Stimulated activated CD4-positive, alpha-beta T cell treated with anti-CD3 and anti-CD28 coated beads, Interleukin-12 subunit alpha, Interleukin-12 subunit beta, amount 100 ng/mL, for 4 hours (primary cell): ENCODE measurements around the gene RASD1.

Experiments
- DNase-seq: peaks from one replicate; pipeline ENCODE4 v3.0.0-alpha.2; 2020

Gene RASD1, protein sequence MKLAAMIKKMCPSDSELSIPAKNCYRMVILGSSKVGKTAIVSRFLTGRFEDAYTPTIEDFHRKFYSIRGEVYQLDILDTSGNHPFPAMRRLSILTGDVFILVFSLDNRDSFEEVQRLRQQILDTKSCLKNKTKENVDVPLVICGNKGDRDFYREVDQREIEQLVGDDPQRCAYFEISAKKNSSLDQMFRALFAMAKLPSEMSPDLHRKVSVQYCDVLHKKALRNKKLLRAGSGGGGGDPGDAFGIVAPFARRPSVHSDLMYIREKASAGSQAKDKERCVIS

DNA sequence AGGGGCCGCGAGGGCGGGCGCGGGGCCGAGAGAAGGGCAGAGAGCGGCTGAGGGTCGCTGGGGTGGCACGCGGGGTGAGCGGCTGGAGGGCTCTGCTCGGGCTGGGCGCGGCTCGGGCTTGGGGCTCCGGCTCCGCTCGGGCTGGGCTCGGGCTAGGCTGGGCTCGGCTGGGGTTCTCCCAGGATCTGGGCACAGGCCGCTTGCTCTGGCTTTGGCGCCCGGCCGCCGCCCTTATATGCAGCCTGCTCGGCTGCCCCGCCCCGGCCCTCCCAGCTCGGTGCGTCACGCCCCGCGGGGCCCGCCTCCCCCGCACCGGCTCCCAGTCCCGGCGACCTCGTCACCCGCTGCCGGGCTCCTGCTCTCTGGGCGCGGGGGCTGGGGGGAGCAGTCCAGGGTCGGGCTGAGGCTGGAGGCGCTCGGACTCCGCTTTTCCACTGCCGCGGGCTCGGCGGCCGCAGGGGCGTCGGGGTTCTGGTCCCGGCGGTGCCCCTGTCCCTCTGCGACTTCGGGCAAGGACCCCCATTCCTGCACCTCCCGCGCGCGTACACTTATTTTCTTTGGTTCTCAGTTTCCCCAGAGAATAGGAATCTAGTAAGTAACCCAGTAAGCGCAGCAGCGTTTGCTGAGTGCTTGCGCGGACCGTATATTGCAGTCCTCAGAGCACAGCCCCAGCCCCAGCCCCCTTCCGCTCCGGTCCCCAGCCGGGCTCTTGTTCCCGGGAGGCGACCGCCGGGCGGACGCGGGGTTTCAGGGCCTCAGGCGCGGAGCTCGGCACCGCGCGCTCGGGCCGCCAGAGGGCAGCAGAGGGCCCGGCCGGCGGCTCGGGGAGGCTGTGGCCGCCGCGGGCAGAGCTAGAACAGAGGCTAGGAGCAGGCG lies at the start of gene RASD1:
TSS of gene RASD1 (minus strand) at position 207 of the 876 bp plus-strand sequence. CDS start 214 bp downstream, outside the sequence.
- peak; percentile 77 for DNase-seq

DNA sequence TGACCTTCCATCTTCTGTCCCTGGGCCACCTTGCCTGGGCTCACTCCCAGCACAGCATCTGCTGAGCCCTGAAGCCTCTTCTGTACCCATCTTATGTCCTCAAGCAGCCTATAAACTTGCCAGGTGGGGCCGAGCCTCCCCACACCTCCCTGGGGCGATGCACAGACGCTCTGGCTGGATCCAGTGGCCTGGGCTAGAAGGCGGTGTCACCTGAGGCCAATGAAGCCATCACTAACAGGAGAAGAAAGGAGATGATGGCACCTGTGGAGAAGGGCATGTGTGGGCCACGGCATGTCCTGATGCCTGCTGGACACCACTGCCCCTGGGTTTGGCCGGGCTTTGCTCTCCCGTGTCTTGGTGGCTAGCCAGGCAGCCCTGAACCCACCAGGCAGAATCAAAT lies 49.8 kb upstream of the RASD1 start:
- DNase-seq, result no peak

DNA sequence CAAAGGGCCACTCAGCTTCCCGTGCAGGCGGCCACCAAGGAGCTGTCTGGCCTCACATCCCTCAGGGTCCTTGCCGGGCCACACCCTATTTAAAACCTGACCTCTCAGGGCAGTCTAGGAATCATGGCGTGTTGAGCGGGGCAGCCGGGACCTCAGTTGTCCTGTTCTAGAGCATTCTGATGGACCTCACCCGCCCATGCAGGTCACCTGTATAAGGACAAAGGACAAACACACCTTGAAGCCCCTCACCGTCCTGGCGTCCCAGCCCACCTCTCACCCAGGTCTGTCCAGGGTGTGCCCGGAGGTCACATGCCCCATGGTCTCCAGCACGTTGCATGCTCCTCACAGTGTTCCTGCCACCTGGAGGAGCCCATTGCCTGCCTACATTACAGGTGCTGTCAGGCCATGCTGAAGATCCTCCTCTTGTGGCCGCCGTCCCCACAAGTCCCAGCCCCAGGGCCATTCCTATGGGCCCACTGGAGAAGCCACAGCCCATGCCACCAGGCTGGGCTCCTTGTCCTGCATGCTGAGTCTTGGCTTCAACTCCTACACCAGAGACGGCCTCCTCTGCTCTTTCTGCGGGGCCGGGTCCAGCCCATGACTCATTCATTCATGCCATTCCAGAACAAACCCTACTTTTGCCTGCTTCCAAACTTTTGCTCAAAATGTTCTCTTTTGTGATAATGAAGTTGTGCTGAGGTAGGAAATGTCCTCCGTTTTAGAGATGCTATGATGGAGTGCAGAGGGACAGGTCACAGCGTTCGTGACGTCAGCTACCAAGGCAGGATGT lies 49.0 kb upstream of the RASD1 start:
- DNase-seq, result no peak

DNA sequence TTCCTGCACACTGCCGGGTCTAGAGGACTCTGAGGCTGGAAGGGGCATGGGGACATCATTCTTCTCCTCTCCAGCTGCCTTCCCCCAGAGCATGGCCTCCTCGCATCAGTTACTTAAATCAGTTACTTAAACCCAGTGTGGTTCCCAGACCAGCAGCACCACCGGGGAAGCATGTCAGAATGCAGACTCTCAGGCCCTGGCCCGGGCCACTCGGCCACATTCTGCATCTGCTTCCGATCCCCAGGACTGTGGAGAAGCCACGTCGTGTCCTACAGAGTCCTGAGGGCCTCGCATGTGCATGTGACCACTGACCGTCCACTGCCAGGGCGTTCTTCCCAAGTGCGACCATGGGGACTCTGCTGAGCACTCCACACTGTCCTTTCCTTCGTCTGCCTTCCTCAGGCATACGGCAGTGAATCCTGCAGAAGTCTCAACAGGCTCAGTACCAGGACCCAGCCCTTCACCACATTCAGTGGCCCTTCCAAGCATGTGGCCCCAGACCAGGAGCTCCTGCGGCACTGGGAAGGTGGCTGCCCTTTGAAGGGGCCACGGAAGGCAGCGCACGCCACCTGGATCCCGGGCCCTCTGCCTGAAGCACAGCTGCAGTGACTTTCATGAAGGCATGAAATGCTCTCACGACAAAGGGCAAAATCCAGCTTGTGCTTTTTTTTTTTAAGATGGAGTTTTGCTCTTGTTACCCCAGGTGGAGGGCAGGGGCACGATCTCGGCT lies 46.9 kb upstream of the RASD1 start:
- DNase-seq, result no peak

DNA sequence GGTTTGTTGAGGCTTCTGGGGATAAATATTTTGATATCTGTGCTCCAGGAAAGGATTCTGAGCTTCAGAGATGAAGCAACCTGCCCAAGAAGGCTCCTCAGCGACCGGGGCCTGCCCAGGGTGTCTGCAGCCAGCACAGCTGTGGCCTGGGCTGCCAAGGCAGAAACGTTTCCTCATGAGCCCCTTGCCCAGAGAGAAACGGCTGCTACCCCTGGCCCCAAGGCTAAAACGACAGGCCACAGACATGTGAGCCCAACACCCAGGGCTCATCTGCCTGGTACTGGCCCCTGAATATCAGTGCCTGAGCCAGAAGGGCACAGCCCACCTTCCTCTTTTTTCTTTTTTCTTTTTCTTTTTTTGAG lies 45.4 kb upstream of the RASD1 start:
- no peak for DNase-seq

DNA sequence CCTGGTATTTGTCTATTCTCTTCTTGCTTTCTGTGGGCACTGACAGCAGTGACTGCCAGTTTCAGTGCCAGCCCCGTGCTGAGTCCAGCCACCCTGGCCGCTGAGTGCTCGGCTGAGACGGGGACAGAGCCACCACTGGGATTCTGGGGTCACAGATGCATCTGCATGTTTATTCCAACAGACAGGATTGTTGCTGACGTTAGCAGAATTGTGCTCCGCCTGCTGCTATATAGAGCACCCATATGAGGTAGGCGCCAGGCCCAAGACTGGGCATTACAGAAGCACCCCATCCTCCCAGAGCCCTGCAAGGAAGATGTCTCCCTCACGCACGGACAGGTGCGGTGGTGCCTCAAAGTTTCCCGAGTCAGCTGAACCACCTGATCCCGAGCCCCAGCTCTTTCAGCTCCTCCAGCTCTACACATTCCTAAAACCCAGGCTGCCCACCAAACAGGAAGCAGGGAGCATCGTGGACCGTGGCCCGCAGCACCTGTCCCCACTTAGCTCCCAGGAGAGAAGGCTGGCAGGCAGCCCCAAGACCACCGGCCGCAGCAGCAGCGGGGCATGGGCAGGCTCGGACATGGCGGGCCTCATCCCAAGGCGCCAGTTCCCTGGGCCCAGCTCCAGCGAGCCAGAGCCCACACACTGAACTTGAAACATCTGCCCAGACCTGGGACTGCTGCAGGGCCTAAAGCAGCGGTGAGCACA lies 44.9 kb upstream of the RASD1 start:
- no peak for DNase-seq

DNA sequence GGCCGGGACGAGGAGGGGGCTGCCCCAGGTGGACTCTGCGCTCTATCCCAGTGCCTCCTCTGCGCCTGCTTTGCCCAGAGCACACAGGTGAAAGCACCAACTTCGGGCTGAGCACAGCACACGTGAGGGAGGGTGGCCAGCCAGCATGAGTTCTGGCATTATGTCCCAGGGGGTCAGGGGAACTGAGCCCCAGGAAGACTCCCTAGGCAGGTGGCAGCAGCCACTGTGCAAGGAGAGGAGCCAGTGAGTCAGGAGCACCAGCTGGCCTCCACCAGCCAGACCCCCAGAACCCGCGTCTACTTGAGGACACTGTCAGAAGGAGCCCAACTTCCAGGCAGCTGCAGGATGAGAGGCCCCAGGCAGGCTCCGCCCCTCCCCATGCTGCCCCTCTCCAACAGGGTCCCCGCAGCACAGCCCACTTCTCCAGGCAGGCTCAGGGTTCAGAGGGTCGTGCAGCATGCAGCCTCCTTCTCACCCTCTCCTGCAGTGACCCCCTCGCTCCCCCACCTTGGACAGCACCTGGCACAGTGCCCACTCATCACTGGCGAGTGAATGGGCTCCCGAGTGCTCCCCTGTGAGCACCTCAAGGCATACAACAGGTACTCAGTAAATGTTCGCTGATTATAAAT lies 44.2 kb upstream of the RASD1 start:
- DNase-seq, result no peak

DNA sequence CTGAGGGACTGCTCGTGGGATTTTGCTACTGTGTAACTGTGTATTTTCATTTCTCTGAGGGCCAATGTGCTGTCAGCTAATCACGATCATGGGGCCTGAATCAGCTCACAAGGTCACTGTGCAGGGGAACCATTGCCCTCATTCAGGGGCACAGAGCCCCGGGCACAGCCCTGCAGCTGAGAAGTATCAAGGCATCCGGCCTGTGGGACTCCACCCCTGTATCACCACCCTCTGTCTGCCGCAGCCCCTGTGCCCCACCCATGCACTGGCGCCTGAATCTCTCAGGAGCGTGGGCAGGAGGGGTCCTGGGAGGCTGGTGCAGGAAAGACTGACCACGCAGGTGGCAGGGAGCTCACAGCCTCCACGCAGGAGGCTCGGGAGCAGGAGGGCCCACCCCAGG lies 43.4 kb upstream of the RASD1 start:
- no peak for DNase-seq

DNA sequence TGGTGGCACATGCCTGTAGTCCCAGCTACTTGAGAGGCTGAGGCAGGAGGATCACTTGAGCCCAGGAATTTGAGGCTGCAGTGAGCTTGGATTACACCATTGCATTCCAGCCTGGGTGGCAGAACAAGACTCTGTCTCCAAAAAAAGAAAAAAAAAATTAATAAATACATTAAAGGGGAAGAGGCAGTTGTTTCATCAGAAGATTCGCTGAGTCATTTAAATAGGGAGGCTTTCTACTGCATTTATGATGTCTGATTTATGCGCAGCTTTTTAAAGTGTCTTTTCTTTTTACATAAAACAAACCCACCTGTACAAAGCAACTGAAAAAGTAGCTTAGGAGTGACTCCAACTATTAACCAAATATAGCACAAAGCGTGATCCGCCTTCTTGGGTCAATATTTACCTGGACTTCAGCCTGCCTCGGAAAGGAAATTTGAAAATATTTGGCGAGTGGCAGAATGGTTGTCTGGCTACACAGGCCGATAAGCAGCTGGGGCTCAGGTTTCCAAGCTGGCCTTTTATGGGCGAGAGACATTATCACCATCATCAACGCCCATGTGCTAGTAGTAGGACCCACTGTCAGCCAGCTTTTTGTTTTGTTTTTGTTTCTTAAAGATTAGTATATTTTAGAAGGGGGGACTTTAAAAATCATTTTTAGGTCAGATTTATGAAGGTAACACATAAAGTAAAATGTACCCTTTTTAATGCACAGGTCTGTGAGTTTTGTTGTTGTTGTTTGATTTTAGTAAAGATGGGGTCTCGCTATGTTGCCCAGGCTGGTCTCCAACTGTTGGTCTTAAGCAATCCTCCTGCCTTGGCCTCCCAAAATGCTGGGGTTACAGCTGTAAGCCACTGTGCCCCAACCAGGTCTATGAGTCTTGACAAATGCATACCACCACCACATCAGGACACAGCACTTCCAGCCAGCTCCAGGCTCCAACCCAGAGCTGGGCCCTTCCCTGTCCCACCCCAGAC lies 42.5 kb upstream of the RASD1 start:
- DNase-seq, result no peak

DNA sequence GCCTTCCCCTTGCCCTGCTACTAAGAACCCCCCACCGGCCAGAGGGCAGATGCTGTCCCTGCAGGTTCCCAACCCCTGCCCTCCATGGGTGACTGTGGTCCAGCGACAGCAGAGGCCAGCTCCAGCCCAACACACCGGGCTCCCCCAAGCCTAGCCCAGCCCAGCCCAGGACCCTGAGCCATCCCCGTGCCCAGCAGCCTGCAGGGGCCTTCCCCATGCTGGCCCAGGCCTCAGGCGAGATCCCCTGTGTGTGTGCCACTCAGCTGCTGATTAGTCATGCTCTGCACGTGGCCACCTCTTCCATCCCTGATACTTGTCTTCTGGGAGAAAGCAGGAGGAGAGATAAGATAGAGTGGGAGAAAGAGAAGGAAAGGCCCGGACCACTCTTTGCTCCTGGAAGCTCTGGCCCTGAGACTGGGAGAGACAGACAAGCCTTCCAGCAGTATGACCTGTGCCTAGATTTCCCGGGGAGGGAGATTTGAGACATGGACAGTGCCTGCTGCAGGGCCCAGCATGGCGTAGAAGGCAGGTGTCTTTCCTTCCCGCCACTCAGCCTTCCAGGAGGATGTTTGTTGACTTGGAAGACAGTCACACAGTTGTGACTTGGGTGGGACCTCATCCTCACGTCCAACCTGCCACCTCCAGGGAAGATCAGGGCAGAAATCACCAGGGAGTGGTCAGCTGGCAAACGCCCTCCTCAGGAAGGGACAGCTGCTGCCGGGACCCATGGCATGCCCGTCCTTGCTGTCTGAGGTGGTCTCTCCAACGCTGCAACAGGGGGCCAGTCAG lies 41.3 kb upstream of the RASD1 start:
- DNase-seq, result no peak

DNA sequence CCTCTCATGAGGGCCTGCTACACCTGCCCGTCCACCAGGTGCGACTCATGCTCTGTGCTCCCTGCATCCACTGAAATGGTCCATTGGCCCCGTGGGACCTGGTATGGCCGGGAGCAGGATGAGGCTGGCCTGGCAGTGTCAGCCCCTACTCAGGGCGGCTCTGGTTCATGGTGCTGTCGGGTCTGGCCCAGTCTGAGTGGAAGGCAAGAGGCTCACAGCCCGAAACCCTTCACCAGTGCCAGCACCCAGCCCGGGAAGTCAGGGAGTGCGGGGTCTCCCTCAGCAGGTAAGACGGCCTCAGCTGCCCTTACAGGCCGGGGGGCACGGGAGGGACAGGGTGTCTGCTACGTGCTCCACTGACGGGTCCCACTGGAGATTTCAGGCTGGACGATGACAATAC lies 40.5 kb upstream of the RASD1 start:
- no peak for DNase-seq

DNA sequence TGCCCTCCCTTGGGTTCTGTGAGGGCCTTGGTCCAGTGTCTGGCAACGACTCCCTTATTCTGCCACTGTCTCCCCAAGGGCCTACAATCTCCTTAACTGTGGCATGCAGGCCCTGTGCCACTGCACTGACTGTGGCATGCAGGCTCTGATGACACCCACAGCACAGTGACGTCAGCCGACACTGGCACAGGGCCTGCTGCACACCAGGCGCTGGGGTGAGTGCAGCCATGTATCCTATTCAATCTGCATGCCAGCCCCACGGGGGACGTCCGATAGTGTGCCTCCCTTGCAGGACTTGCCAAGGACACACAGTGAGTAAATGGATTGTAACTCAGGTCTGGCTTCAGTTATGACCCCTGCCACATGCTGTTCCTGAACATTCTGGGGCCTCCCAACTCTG lies 39.8 kb upstream of the RASD1 start:
- DNase-seq, result no peak

DNA sequence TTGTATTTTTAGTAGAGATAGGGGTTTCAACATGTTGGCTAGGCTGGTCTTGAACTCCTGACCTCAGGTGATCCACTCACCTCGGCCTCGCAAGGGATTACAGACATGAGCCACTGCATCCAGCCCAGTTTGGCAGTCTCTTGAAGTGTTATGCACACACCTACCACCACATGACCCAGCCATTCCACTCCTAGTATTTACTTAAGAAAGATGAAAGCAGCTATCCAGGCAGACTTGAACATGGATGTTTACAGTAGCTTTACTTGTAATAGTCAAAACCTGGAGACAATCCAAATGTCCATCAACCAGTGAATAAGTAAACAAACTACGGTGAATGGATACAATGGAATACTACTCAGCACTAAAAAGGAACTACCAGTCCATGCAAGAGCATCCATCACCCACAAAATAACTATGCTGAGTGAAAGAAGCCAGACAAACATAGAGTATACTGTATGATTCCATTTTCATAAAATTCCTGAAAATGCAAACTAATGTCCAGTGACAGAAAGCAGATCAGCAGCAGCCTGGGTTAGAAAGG lies 37.8 kb upstream of the RASD1 start:
- DNase-seq, result no peak

DNA sequence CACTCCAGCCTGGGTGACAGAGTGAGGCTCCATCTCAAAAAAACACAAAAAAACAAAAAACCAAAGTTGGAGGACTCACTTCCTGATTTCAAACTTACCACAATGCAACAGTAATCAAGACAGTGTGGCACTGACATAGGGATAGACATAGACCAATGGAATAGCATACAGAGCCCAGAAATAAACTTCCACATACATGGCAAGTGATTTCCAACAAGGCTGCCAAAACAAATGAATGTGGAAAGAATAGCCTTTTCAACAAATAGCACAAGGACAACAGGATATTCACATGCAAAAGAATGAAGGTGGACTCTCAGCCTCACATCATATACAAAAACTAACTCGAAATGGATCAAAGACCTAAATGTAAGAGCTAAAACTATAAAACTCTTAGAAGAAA lies 36.8 kb upstream of the RASD1 start:
- DNase-seq, result no peak

DNA sequence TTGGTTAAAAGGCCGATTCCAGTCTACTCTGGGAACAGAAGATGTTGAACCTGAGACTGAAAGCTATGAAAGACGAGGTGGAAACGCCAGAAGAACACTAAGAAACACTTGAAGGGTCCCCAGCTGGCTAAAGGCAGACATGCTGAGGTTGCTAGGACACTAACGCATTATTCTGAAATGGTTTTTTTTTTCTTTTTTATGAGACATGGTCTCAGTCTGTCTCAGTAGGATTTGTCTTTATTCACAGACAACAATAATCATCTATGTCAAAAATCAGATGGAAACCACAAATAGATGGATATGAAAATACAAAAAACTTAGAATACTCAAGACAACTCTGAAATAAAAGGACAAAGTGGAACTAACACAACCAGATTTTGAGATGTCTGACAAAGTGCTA lies 35.0 kb upstream of the RASD1 start:
- no peak for DNase-seq

DNA sequence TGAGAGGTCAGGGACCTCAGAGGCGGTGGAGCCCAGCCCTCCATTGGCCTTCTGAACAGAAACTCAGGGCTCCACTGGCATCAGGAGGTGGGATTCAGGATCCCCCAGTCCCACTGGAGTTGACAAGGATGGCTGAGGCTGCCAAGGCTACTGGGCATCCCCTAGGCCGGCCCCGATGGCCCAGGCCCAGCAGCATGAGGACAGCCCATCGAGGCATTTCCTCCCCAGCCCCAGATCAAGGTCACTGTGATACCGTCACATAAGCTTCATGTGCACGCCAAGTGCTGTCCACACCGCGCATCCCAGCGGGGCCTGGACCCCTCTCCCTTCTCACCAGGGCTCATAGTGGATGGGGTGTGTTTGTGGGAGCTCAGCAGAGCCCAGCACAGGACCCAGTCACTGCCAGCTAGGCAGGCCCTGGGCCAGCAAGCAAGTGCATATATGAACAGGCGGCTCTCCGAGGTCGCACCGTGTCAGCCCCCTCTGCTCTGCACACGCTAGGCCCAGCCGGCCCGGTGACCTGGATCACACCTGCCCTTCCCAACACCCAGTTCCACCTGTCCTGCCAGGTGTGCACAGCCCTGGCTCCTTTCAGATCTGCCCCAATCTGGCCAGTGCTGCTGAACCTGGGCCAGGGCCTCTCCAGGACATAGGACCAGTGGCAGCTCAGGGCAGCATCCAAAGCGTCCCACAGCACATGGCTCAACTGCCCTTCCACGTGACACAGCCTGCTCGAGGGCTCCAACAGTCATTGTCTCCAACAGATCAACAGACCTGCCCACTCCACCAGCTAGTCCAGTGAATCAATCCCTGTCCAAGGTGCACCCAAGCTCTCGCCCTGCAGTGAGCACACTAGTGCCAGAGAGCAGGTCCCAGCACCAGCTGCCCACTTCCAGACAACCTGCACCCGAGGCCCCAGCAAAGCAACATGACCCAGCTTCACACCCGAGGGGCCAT lies 32.8 kb upstream of the RASD1 start:
- no peak for DNase-seq

DNA sequence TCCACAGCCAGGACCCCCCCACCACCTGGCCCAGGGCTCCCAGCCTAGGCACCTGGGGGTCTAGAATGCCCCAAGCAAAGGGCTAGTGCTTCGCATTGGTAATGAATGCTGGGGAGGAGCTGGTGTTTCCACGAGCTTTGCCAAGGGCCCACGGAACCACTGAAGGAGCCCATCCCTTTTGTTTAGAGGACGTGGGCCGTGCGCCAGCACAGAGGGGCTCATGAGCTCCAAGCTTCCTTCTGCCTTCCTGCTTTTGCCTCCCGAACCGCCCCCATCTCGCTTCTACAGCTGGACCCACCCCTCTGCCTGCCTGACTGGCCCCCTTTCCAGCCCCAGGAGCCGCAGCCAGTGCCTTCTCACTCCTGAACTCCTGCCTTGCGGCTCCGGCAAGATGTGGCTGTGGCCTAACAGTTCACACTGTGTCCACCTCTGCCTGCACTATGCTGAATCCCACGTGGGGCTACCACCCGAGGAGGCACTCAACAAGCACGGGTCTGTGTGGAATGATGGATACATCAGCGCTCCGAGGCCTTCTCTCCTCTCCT lies 31.8 kb upstream of the RASD1 start:
- no peak for DNase-seq

DNA sequence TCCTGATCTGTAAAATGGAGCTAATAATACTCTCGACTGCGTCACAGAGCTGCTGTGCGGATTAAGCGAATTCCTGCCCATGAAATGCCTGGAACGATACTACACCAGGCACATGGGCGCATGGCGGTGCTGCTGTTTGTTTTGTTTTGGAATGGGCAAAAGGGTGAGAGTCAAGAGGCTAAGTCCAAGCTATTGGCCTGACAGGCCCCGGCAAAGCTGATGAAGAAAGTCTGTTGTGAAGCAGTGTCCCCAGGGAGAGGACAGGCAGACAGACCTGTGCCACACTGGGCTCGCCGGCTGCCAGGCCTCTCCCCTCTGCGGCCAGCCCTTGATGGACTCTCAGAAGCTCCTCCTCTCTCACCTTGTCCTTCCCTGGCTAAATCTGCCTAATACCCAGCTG lies 31.3 kb upstream of the RASD1 start:
- no peak for DNase-seq
